Hepatocyte (in vitro differentiated cells): ENCODE data around the gene PPP3CA.

Experiments
- EZH2 ChIP-seq: fragments of 200-600 bp; sonication (generic); IDR thresholded peaks from 2 replicates; pipeline ENCODE4 v1.6.1; 2016; ENCODE audit warnings: antibody characterized with exemption, mild to moderate bottlenecking, borderline replicate concordance
- EZH2phosphoT487 ChIP-seq: fragments of 200-600 bp; sonication (generic); IDR thresholded peaks from one replicate; pipeline ENCODE4 v1.6.1; 2018; ENCODE audit warnings: antibody characterized with exemption, mild to moderate bottlenecking, low read depth, moderate library complexity; ENCODE audit not compliant: unreplicated experiment, severe bottlenecking
- TF ChIP-seq, protein P1 (sequence below): fragments of 200-600 bp; sonication (generic); IDR thresholded peaks from 2 replicates; pipeline ENCODE4 v1.5.1; 2016; ENCODE audit warnings: antibody characterized with exemption, mild to moderate bottlenecking; ENCODE audit not compliant: poor library complexity

DNA sequence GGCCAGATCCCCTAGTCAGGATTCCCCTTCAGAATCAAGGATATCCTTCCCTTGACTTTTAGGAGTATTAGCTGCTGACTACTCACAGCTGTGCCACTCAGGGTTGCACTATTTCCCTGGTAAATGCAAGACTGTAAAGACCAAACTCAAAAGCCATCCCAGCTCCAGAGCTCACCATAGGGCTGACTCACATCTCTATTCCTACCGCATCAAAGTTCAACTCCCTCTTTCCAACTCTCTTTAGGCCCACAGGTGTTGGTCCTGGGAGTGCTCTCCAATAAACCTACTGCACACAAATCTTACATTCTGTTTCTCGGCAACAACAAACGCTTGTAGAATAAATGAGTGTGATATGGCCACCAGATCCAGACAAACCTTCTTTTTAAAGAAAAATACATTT, 109.6 kb downstream of the PPP3CA start:
- no peak for TF ChIP-seq EZH2phosphoT487
- TF ChIP-seq, protein P1, sequence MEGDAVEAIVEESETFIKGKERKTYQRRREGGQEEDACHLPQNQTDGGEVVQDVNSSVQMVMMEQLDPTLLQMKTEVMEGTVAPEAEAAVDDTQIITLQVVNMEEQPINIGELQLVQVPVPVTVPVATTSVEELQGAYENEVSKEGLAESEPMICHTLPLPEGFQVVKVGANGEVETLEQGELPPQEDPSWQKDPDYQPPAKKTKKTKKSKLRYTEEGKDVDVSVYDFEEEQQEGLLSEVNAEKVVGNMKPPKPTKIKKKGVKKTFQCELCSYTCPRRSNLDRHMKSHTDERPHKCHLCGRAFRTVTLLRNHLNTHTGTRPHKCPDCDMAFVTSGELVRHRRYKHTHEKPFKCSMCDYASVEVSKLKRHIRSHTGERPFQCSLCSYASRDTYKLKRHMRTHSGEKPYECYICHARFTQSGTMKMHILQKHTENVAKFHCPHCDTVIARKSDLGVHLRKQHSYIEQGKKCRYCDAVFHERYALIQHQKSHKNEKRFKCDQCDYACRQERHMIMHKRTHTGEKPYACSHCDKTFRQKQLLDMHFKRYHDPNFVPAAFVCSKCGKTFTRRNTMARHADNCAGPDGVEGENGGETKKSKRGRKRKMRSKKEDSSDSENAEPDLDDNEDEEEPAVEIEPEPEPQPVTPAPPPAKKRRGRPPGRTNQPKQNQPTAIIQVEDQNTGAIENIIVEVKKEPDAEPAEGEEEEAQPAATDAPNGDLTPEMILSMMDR = no peak
- no peak for TF ChIP-seq EZH2
